ENCODE data around the gene DGKB. TPM values are rescaled to one million over a fixed set of nuclear protein-coding genes. Genes with fewer than 3 reads are reported as not detected.

Gene DGKB
- polyA plus RNA-seq, 1 of the 3 experiments (the other 2 are of a cell fraction): 2.1 TPM

- TF ChIP-seq MXI1 (IDR thresholded peaks at IDR 0.05; ENCODE audit: low read depth, low read length): no peak
Observed at GRCh38 chr7:14751461-14751860, 151.1 kb downstream of the DGKB start (continued).

- no peak for DNase-seq
- Histone ChIP-seq H3K79me2 (ENCODE audit: insufficient read depth) (no peaks in the 10 kb centered on the region), H3K4me2 (no peak overlapping the region), H3K27ac (ENCODE audit: low read depth in 2 of 2, low read length in 1 of 2) (peak overlapping the region; percentile 45 to 68; a peak in 3 of 4 replicates), H3K9ac (no peak overlapping the region), H3F3A (replicated peaks; ENCODE audit: insufficient read depth) (peaks cover 21% of the 10 kb centered on the region), H3K9me3 (peaks cover 3% of the 10 kb centered on the region; the same call in 1 of the 2 replicates), H3K4me1 (ENCODE audit: control insufficient read depth in 1 of 2, insufficient read depth in 2 of 2, low read depth in 1 of 2, low read length in 1 of 2) (peaks cover 3 to 12% of the 10 kb centered on the region in 2 experiments; a peak in 3 of 4 replicates), H3K27me3 (ENCODE audit: insufficient read depth) (no peaks in the 10 kb centered on the region), H4K20me1 (ENCODE audit: insufficient read depth) (no peaks in the 10 kb centered on the region), H3K9me2 (no peaks in the 10 kb centered on the region), H3K4me3 (ENCODE audit: low read depth in 2 of 2, low read length in 1 of 2) (no peak overlapping the region), H3K36me3 (replicated peaks in 1 of 2; ENCODE audit: control insufficient read depth in 1 of 2, insufficient read depth in 2 of 2, low read length in 1 of 2) (peaks cover 0 to 9% of the 10 kb centered on the region in 2 experiments), H2AFZ (ENCODE audit: low read depth) (no peak overlapping the region)
- POLR2A ChIA-PET: no interaction called here
- CTCF ChIA-PET: interaction anchor here (0.9 kb wide), 1 partner anchor 9 kb away, joined by 3 read pairs; no protein-coding TSS in a partner anchor
- TF ChIP-seq RCOR1 (IDR thresholded peaks at IDR 0.05; ENCODE audit: low read length) (no peak), RFX5 (IDR thresholded peaks at IDR 0.05; ENCODE audit: low read length) (no peak), MAX (IDR thresholded peaks at IDR 0.05; ENCODE audit: low read depth) (peak; percentile 55; the same call in 1 of the 2 replicates), FOSL2 (IDR thresholded peaks at IDR 0.05; ENCODE audit: borderline replicate concordance, low read depth) (peak; percentile 87), TEAD4 (IDR thresholded peaks at IDR 0.05; ENCODE audit: borderline replicate concordance, insufficient read depth) (peak; percentile 76), NRF1 (IDR thresholded peaks at IDR 0.05; ENCODE audit: low read depth, low read length) (no peak), TAF1 (IDR thresholded peaks at IDR 0.05; ENCODE audit: borderline replicate concordance, low read depth, low read length) (no peak), JUND (IDR thresholded peaks at IDR 0.05) (peak; percentile 89), SIN3A (IDR thresholded peaks at IDR 0.05; ENCODE audit: borderline replicate concordance, low read depth, low read length) (no peak), MXI1 (IDR thresholded peaks at IDR 0.05; ENCODE audit: low read depth, low read length) (no peak), ELF1 (IDR thresholded peaks at IDR 0.05) (0 out of 2 replicates have a peak, but pooled peaks have one; percentile 42), YY1 (IDR thresholded peaks at IDR 0.05; ENCODE audit: low read depth) (no peak), FOXM1 (IDR thresholded peaks at IDR 0.05; ENCODE audit: low read depth) (peak; percentile 53; the same call in 1 of the 2 replicates), EP300 (IDR thresholded peaks at IDR 0.05; ENCODE audit: borderline replicate concordance in 1 of 2, low read depth in 1 of 2, low read length in 1 of 2) (peak in 1 of 2 experiments; percentile 91; a peak in 2 of 4 replicates), IRF3 (IDR thresholded peaks at IDR 0.05; ENCODE audit: low read depth, low read length) (no peak), GATA2 (CRISPR knock-in tag; IDR thresholded peaks at IDR 0.05) (no peak), USF2 (IDR thresholded peaks at IDR 0.05; ENCODE audit: borderline replicate concordance, low read depth, low read length) (no peak), SMC3 (IDR thresholded peaks at IDR 0.05; ENCODE audit: low read depth, low read length) (no peak), CHD2 (IDR thresholded peaks at IDR 0.05; ENCODE audit: low read length, partially characterized antibody) (no peak), MEF2A (IDR thresholded peaks at IDR 0.05; ENCODE audit: borderline replicate concordance, low read depth) (0 out of 2 replicates have a peak, but pooled peaks have one; percentile 10), TCF12 (IDR thresholded peaks at IDR 0.05) (peak; percentile 91), GABPA (IDR thresholded peaks at IDR 0.05; ENCODE audit: low read depth) (no peak), CTCF (IDR thresholded peaks at IDR 0.05) (no peak), ZBTB33 (IDR thresholded peaks at IDR 0.05; ENCODE audit: borderline replicate concordance, low read depth) (no peak), NFIC (IDR thresholded peaks at IDR 0.05; ENCODE audit: borderline replicate concordance) (peak; percentile 84), EZH2phosphoT487 (IDR thresholded peaks at IDR 0.05; ENCODE audit: borderline replicate concordance, low read depth) (no peak), FOXJ3 (CRISPR knock-in tag; IDR thresholded peaks at IDR 0.05) (no peak)
Observed at GRCh38 chr7:14748461-14748860, 154.1 kb downstream of the DGKB start.

All from SK-N-SH (cell line).